Stimulated activated CD4-positive, alpha-beta T cell treated with anti-CD3 and anti-CD28 coated beads, Interleukin-1b, Interleukin-23, amount 100 ng/mL, for 1 hour (primary cell): ENCODE measurements around the gene APCDD1L.

Experiments used
- DNase-seq, 2 donors: peaks; one replicate each; pipeline ENCODE4 v3.0.0-alpha.2; 2020; ENCODE audit warnings: low read depth in 2 of 2

The APCDD1L gene

DNA sequence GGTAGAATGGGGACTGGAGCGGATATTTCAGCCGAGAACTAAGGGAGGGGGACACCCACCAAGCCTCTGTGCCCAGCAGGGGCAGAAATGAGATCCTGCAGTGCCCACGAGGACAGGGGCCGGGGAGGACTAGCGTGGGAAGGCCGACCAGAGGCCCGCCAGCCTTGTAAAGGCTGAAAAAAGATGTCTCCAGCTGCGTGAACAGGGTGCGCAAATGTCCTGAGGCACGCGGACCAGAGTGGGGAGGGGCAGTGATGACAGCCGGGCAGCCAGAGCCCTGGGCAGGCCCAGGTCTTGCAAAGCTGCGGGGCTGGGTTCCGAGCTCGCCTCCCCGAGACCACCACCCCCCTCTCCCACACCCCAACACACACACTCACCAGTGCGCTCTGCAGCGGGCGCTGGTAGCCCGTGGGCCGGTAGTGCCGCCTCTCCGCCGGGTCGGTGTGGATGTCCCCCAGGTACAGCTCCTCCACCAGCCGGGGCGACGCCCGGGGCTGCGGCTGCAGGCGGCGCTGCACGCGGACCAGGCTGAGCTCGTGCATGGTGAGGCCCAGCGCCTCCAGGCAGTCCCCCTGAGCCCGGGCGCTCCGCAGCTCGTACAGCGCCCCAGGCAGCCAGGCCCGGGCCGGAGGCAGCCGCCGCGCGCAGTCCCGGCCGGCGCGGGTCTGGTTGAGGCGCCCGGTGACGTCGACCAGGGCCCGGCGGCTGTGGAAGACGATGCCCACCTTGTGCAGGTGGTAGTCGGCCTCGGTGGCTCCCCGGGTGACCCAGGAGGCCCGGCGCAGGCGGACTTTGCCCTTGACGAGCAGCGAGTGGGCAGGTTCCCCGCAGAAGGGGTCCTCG is 48.2 kb downstream of the APCDD1L start:
- DNase-seq, result no peak

DNA sequence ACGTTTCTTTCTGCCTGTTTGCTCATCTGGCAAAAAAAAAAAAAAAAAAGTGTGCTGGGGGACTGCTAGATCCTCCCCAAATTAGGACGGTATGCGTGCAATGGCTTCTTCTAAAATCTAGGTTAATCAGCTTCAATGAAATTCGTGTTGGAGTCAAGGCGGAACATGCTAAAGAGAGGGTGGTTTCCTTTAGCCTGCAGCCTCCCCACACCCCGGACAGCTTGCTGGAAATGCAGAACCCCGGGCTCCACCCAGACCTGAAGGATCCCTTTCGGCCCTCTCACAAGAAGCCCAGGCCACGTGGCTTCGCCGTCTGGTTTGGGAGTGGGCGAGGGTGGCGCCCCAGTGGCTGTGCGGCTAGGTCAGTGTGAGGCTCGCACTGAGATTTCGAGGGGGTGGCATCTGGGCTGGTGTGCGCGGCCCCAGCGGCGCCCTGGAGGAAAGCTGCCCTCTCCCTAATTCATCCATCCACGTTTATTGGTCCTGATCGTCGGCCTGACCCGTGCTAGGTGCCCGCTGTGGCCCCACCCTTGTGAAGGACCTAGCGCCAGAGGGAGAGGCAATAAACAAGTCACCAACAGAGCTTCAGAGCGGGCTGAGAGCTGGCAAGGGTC is 49.0 kb downstream of the APCDD1L start:
- DNase-seq, result no peak

DNA sequence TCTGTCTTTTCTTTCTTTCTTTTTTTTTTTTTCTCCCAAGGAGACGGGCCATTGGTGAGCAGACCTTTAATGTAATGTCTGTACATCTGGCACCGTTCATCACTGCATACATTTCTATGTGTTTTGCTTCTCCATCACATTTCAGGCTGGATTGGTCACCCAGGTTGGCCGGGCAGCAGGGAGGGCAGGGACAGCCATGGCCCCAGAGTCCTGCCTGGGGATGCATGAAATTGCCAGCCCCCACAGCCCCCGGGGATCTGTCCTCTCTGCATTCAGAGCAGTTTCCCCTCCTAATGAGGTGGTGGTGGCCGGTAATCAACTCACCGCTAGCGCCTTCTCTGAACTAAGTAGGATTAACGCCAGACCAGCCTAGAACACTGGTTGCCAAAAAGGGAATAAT is 50.4 kb downstream of the APCDD1L start:
- DNase-seq, result no peak

DNA sequence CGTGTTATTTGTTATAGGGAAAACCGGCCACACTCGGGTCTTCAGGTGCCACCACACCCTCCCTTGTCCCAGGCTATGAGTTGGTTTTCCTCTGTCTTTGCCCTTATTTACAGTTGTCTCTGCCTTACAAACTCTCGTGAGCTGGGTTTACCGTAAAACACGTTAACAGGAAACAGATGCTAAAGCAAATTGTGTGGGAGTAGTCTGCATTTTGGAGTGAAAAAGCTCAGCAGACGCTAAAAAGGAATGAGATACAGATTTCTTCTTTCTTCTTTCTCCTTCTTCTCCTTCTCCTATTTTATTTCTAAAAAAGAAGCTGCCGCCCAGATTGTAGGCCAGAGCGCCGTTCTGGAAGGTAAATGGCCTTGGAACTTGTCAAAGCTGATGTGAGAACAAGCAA is 51.9 kb downstream of the APCDD1L start:
- no peak for DNase-seq

DNA sequence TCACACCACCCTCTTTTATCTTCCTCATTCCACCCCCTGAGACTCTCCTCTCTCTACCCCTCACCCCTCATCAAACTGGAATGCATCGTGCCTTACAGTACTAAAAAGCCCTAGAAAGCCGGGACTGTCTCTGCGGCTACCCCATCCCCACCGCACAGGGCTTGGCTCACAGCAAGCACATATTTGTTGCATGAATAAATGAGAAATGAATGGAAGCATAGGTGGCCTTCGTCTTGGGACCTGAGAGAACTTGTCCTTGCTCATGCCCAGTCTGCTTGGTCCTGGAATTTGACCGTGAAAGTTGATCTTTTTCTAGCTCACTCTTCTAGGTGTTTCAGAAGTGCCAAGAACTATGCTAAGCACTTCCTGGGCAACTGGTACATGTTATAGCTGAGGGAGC is 53.3 kb downstream of the APCDD1L start:
- DNase-seq, result no peak

DNA sequence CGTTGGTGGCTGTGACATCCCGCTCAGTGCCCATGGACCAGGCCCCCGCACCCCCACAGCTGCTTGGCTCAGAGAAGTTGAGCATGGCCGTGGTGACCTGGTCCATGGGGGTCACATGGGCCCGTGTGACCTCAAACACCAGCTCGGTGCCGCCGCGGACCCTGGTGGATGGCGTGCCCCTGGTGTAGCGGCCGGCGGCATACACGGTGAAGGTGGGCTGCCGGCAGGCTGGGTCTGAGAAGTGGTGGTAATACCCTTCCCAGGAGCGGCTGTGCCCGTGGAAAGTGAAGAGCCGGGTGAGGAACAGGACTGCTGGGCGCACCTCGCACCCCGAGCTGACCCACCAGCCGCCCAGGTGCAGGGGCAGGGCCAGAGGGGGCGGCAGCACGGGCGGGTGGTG is 54.1 kb downstream of the APCDD1L start:
- no peak for DNase-seq

DNA sequence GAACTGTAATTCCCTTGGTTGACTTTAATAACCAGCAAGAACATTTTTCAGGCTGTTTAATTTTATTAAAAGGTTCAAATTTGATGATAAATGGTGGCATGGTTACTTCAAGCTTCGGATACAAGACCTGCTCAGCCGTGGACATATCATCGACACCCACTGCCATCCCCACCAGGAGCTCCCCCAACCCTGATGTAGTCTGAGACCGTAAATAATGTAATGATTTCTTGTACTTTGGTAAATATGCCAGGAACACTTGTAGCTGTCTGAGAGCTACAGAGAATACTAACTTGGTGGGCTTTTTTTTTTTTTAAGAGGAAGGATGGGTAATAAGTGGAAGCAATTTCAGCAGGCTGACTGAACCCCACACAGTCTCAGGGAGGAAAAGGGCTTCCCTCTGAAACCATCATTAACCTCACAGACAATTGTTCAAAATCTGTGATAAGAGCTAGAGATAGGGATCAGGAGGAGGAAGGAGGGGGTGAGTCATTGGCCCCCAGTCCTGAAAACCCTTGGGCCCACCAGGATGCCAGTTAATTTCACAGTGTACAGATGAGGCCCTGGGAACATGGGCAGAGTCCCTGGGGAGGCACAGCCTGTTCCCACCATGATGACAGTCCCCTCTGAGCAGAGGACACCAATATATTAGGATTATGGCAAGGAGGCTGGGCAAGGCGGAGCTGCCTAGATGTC is 56.0 kb downstream of the APCDD1L start:
- no peak for DNase-seq

DNA sequence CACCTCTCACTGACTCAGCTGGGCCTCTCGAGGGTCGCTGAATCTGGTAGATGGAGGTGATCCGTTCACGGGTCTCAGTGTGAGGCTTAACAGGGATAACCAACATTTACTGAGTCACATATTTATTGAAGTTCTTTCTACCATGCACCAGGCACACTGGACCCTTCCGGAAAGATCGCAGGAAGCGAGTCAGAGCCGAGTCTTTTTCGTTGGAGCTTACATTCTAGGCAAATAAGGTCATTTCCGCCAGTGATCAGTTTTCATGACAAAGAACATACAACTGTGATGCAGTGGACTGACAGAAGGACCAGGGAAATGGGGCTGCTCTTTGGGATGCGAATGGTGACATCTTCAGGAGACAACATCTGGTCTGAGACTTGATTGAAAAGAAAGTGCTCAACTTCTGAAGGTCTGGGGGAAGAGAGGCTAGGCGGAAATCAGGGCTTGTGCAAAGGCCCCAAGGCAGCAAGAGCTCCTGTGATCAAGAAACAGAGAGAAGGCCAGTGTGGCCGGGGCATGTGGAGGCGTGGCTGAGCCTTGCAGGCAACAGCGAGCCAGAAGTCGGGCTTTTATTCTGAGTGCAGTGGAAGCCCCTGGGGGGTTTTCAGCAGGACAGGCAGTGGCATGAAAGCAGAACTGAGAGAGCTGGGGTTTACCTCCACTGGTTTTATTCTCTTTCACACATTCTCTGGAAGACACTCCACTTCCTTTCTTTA is 56.7 kb downstream of the APCDD1L start:
- no peak for DNase-seq

DNA sequence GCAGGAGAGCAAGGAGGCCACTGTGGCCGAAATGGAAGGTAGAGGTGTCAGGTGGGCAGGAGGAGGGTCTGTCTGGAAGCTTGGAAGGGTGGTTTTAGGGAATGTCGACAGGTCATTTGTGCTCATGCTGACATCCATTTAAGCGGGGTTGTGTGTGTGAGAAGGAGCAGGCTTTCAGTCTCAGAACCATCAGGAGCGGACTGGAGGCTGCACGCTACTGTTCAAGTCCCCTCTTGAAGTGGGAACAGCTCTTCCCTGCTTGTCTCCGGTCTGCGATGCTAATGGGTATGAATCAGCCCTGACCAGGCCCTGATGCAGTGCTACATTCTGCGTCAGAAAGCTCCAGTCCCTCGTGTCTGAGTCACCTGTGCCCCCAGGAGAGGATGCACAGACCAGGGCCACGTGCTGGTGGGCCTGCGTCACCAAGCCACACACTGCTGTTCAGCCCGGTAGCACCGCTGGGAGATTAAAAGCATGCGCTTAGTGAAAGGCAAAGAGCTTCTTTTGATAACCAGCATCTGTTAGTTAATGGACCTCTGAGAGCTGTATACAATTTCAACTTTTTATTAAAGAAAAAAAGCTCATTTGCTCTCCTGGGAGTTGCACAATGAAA is 58.0 kb downstream of the APCDD1L start:
- no peak for DNase-seq

DNA sequence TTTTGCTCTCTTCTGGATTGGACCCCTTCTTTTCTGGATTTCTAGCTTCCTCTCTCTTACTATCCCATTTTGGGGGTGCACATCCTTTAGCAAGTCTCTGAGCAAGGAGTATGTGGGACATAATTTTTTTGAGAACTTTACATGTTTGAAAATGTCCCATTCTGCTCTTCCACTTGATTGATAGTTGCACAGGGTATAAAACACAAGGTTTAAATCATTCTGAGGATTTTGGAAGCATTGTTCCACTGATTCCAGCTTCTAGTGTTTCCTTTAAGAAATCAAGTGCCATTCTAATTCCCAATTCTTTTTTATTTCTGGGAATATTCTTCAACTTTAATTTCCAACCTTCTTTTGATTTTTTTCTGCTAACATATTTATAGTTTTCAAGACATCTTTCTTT is 60.7 kb downstream of the APCDD1L start:
- DNase-seq, result no peak

DNA sequence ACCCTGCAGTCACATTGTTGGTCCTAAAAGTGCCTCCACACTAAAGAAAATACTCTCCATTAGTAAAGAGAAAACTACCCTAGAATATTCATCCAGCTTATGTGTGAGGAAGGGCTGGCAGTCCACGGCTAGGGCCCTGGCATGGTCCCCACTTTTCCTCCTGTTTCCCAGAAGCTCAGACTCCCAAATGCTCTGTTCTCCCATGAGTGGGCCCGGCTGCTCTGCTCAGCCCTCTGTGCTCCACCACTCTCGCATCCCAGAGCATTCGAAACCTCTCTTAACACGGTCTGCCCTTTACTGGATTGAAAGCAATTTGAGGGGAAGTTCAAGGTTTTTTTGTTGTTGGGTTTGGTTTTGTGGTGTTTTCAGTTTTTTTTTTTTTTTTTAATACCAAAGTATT is 61.8 kb downstream of the APCDD1L start:
- no peak for DNase-seq

DNA sequence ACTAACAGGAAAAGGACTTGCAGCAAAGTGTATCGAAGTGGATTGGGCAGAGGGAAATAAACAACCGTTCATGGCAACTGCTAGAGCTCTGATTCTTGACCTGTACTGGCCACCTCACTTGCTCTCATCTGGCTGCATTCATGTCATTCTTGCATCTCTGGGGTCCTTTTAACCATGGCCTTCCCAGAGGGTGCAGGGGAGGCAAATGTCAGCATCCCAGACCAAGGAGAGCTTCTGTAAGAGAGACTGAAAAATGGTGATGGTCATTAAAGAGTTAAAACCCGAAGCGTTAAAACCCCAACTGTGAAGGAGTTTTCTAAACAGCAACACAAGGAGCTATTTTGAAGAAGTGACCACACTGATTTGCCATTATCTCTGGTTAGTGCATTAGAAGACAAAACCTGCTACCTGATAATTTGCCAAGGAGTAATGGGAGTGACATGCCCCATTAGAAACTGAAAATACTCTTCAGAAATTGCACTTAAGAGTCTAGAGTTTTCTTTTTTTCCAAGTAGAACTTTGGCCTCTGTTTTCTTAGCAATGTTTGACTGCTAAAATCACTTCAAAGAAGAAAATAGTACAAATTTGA is 62.4 kb downstream of the APCDD1L start:
- DNase-seq, result no peak

DNA sequence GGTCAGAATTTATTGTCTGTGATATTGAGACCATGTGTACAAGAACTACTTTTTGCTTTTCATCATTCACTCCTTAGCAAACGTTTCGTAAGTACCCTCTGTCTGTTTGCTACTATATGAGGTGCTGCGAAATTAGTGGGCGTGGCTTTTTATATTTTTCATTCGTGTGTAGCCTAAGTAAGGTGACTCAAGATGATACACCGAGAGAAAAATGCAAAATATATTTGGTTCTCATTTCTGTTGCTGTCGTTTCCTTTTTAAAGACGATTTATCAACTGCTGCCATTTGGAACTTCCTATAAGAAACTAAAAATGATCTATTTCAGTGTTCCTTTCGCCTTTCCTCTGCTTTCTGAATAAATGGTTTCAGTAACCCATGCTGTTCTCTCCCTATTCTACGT is 64.9 kb downstream of the APCDD1L start:
- DNase-seq, result no peak

DNA sequence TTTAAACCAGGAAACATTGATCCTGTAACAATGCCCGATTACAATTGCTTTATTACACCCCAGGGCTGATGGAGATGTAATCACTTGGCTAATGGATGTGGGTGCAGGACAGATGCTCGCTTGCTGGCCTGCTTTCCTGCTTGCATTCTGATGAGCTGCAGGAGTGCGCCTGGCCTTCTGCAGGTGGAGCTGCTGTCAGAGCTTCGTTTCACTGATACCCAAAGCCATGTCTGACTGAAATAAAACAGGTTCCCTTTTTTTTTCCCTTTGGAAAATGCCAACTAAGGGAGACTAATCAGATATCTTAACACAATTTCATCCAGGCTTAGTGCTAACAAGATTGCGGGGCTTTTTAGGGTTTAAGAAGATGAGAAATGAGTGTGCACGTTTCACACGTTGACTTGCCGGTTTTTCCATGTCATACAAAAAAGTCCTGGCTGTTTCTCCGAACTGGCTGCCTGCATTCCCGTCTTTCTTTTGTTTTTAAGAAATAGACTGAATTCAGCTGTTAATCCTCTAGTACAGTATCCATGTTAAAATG is 65.4 kb downstream of the APCDD1L start:
- DNase-seq, result no peak

DNA sequence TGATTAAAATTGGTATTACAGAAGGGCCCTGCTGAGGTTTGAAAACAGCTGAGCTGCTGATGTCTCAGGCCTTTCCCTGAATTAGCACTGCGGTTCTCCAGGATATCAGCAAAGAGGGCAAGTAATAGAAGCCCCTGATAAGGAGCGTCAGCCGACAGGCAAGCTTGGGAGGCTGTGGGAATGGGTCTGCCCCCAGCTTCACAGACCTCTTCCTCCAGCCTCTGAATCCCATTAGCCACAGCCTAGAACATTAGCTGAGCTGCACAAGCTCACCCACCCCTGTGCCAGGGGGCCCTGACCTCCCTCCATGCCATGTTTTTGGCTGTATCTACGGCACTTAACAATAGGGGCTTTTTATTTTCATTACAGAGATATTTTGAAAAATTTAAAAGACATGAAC is 66.2 kb downstream of the APCDD1L start:
- DNase-seq, result no peak

DNA sequence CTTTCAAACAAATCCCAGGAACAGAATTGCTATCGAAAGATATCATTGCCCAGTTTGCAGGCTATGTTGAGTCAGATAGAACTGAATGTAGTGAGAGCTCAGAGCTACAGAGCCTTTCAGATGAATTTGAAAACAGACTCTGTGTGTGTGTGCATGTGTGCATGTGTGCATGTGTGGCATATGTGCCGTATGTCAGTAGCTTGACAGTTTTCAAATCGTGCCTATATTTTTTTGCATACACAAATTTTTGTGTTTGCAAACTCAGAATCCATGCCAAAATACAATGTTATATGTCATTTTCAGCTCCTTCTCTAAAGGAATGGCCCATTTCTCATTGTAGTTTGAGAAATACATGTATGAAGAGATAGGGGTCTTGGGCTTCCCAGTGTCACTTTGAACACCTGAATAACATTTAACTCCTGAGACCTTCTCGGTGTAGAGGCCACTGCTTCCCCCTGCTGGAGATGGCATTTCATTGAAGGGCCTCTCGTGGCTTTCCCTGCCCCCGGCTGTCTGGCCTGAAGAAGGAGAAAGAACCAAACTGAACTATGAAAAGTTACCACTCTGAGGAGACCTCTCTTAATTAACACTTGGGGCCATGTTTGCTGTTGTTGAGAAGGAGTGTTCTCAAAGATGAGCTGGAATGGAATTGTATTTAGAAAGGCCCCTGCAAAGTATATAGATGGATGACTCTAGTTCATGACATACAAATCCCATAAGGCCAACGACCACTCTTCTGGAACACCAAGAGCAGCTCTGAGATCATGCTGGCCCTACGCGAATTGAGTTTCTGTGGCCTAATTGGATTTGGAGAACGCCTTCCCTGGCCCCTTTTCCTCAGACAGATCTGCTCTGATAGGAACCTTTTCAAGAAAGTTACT is 67.4 kb downstream of the APCDD1L start:
- peak; percentile 8 to 10 for DNase-seq

DNA sequence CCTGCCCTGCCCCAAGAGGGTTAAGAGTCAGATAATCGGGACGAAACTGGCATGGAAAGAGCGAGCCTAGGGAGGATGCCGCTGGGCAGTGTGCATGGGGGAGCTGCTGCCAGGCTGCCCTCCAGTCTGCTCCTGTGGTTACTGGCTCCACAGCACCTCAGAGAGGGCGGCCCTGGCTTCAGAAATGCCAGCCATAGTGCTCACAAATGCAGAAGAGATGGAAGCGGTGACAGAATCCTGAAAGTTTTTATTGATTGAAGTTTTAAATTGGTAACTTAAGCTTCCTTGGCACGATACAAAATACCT is 68.3 kb downstream of the APCDD1L start:
- no peak for DNase-seq

DNA sequence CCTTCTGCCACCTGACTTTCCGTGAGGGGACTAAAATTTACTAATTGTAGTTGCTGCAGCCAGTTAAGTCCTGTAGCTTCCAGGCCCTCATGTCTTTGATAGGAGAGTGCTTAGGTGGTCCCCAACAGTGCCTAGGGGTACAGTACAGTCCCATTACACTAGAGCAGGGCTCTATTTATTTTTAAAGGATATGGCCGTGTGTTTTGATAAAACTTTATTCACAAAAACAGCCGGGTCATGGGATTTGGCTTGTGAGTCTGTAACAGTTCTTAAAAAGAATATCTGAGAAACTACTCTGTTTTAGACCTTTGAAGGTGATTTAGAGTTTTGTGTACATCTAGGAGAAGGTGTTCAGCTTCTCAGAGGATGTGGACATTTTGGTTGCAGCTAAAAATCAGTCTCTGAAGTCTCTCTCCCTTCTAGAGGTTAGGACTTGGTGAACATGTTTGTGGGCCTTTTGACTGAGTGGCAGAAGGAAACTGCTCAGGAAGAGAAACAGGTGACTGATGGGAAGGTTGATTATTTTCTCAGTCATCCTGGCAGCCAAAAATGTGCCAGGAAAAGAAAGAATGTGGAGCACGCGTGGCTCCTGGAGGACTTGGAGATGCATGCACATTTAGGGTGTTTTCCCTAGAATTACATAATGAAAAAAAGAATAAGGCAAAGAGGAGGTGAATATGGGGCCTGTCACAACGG is 68.8 kb downstream of the APCDD1L start:
- no peak for DNase-seq

DNA sequence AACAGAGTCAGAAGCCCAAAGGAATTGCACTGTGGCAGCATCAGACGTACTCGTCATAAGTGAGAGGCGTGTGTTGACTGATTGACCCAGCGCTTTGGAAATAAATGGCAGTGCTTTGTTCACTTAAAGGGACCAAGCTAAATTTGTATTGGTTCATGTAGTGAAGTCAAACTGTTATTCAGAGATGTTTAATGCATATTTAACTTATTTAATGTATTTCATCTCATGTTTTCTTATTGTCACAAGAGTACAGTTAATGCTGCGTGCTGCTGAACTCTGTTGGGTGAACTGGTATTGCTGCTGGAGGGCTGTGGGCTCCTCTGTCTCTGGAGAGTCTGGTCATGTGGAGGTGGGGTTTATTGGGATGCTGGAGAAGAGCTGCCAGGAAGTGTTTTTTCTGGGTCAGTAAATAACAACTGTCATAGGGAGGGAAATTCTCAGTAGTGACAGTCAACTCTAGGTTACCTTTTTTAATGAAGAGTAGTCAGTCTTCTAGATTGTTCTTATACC is 70.4 kb downstream of the APCDD1L start:
- DNase-seq, result no peak

DNA sequence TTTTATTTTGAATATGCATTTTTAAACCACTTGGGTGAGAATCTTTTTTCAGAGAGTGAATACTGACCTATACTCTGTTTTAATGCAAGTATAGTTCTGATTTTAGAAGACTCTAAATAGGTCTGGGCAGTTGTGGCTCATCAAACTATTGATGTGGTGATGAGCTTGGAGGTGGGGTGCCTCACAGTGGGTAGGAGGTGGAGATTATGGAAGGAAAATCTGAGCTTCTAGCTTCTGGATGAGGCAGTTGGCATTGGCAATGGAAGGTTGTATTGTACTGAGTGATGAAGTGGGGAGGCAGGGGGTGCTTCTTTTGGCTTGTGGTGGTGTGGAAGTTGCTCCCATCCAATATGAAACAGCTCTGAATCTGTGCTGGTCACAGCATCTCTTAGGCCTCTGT is 73.5 kb downstream of the APCDD1L start:
- DNase-seq, result no peak
